Adrenal gland (tissue), 5 donors: ENCODE data around the gene PRR11.

Experiments
- POLR2A ChIP-seq, 2 donors: fragments of 450-650 bp; IDR thresholded peaks; one replicate each; pipeline ENCODE4 v1.6.1; 2017; ENCODE audit warnings: antibody characterized with exemption in 2 of 2, mild to moderate bottlenecking in 2 of 2, moderate library complexity in 1 of 2
- TF ChIP-seq, protein P1 (sequence below), 6 experiments: fragments of 450-650 bp in 4 of 6; fragments of 200-600 bp in 2 of 6; sonication (generic) in 1 of 6; IDR thresholded peaks; 1 replicate in 5 of 6; 2 replicates in 1 of 6; pipeline versions ENCODE4 v1.5.1 to v1.8.0; 2016 to 2021; ENCODE audit warnings: antibody characterized with exemption in 6 of 6, mild to moderate bottlenecking in 2 of 6, moderate library complexity in 1 of 6
- donor health status: DM: no; HTN: no; CAD: no.

DNA sequence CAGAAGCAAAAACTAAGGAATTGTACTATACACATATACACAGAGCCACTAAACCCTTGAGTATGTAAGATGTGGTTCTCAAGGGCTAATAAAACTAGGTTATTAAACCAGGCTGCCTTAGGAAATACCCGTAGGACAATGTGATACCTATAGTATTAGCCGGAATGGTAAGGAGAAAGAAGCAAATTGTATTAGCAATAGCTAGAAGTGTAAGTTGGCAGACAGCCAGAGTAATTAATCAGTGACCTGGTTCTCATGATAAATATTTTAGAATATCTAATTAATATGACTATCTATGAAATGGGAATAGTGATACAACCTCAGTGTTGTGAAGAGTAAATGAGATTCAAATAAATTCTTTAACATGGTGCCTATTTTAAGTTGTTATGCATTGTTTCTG is 83.4 kb downstream of the PRR11 start:
- TF ChIP-seq, protein P1, sequence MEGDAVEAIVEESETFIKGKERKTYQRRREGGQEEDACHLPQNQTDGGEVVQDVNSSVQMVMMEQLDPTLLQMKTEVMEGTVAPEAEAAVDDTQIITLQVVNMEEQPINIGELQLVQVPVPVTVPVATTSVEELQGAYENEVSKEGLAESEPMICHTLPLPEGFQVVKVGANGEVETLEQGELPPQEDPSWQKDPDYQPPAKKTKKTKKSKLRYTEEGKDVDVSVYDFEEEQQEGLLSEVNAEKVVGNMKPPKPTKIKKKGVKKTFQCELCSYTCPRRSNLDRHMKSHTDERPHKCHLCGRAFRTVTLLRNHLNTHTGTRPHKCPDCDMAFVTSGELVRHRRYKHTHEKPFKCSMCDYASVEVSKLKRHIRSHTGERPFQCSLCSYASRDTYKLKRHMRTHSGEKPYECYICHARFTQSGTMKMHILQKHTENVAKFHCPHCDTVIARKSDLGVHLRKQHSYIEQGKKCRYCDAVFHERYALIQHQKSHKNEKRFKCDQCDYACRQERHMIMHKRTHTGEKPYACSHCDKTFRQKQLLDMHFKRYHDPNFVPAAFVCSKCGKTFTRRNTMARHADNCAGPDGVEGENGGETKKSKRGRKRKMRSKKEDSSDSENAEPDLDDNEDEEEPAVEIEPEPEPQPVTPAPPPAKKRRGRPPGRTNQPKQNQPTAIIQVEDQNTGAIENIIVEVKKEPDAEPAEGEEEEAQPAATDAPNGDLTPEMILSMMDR (IDR thresholded peaks at IDR 0.05), result no peak
- no peak for TF ChIP-seq POLR2A (IDR thresholded peaks at IDR 0.05)
